HUES6 (cell line): ENCODE data around the gene ABCC1.

ENCODE experiments used
- H3K27ac ChIP-seq: 2 replicates; pipeline ENCODE4 v1.7.0; 2013; ENCODE audit warnings: low read depth, mild to moderate bottlenecking, low read length, inconsistent platforms
- H3K27me3 ChIP-seq: 2 replicates; pipeline ENCODE4 v1.6.1; 2013; ENCODE audit warnings: low read length; ENCODE audit not compliant: control insufficient read depth, insufficient read depth
- H3K36me3 ChIP-seq: 2 replicates; pipeline ENCODE4 v1.6.1; 2013; ENCODE audit warnings: low read length; ENCODE audit not compliant: control insufficient read depth, insufficient read depth
- H3K4me1 ChIP-seq: 2 replicates; pipeline ENCODE4 v1.6.1; 2013; ENCODE audit warnings: low read length; ENCODE audit not compliant: control insufficient read depth, insufficient read depth
- H3K4me3 ChIP-seq: 2 replicates; pipeline ENCODE4 v1.5.1; 2013; ENCODE audit warnings: low read depth, low read length
- H3K9ac ChIP-seq: one replicate; pipeline ENCODE4 v1.6.1; 2013; ENCODE audit warnings: mild to moderate bottlenecking, low read length
- H3K9me3 ChIP-seq: 2 replicates; pipeline ENCODE4 v1.6.1; 2013; ENCODE audit warnings: low read depth, low read length; ENCODE audit not compliant: control insufficient read depth, insufficient read depth

The ABCC1 gene

DNA sequence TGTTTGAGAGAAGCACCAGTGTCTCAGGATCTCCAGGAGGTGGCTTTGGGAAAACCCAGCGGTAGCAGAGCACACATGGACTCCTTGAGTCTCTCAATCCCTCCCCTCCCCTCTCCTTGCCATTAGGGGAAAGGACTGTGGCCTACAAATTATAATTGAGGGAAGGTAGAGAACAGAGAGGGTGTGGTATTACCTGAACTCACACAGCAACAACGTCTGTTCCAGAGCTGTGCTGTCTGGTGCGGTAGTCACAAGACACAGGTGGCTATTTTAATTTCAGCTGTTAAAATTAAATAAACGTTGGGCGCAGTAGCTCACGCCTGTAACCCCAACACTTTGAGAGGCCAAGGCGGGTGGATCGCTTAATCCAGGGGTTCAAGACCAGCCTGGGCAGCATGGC lies 163.7 kb downstream of the ABCC1 start:
- Histone ChIP-seq H3K36me3 (peaks cover 93% of the 10 kb centered on the region), H3K27me3 (no peaks in the 10 kb centered on the region), H3K9ac (no peak overlapping the region), H3K9me3 (no peaks in the 10 kb centered on the region), H3K4me3 (no peak overlapping the region), H3K4me1 (peaks cover 8% of the 10 kb centered on the region; the same call in 1 of the 2 replicates), H3K27ac (no peak overlapping the region)

DNA sequence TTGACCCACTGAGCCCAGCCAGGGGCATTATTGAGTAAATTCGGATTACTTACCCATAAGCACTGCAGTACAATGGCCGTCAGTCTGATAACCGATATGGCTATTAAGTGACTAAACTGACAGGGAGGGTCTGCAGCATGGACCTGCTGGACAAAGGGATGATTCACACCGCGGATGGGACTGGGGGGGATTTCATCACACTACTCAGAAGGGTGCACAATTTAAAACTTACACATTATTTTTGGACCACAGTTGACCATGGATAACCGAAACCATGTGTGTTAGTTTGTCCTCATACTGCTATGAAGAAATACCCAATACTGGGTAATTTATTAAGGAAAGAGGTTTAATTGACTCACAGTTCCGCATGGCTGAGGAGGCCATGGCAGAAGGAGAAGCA lies 167.4 kb downstream of the ABCC1 start:
- no peak overlapping the region for H3K4me3 ChIP-seq
- no peaks in the 10 kb centered on the region for H3K4me1 ChIP-seq
- no peaks in the 10 kb centered on the region for H3K9me3 ChIP-seq
- peaks cover 86% of the 10 kb centered on the region for H3K36me3 ChIP-seq
- no peak overlapping the region for H3K27ac ChIP-seq
- H3K27me3 ChIP-seq: no peaks in the 10 kb centered on the region
- no peak overlapping the region for H3K9ac ChIP-seq

DNA sequence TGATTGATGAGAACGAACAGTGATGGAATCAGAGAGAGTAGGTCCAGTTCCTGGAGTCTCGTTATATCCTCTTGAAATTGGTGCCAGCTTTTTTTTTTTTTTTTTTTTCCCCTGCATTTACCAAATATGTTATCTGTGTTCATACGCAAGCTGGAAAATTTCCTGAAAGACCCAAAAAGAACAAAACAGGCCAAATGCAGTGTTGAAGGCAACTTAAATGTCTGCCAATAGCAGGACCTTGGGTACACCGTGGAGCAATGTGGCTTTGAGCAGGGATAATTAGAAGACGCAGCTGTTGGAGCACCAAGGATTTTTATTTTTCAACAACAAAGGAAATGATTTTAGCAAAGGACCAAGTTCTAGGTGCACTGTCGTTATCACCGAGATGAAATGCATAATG lies 168.9 kb downstream of the ABCC1 start:
- no peak overlapping the region for H3K4me3 ChIP-seq
- peaks cover 85% of the 10 kb centered on the region for H3K36me3 ChIP-seq
- H3K27me3 ChIP-seq: no peaks in the 10 kb centered on the region
- no peak overlapping the region for H3K9ac ChIP-seq
- no peaks in the 10 kb centered on the region for H3K4me1 ChIP-seq
- H3K9me3 ChIP-seq: no peaks in the 10 kb centered on the region
- no peak overlapping the region for H3K27ac ChIP-seq

DNA sequence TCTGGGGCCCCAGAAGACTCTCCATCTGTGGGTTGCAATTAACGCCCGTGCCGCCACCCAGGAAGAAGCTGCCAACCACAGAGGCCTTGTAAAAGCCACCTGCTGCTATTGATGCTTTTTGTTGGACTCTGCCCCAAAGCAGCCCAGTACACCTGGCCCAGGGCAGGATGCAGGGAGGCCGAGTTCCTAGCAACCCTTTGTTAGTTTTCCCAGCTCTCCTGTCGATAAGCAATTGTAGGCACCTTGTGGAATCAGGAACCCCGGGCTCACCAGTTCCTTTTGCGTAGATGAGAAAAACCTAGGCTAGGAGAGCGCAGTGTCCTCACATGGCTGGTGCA lies 170.6 kb downstream of the ABCC1 start:
- H3K9ac ChIP-seq: no peak overlapping the region
- H3K4me3 ChIP-seq: no peak overlapping the region
- no peaks in the 10 kb centered on the region for H3K4me1 ChIP-seq
- H3K36me3 ChIP-seq: peaks cover 87% of the 10 kb centered on the region
- no peaks in the 10 kb centered on the region for H3K27me3 ChIP-seq
- H3K9me3 ChIP-seq: peaks cover 7% of the 10 kb centered on the region
- H3K27ac ChIP-seq: no peak overlapping the region

DNA sequence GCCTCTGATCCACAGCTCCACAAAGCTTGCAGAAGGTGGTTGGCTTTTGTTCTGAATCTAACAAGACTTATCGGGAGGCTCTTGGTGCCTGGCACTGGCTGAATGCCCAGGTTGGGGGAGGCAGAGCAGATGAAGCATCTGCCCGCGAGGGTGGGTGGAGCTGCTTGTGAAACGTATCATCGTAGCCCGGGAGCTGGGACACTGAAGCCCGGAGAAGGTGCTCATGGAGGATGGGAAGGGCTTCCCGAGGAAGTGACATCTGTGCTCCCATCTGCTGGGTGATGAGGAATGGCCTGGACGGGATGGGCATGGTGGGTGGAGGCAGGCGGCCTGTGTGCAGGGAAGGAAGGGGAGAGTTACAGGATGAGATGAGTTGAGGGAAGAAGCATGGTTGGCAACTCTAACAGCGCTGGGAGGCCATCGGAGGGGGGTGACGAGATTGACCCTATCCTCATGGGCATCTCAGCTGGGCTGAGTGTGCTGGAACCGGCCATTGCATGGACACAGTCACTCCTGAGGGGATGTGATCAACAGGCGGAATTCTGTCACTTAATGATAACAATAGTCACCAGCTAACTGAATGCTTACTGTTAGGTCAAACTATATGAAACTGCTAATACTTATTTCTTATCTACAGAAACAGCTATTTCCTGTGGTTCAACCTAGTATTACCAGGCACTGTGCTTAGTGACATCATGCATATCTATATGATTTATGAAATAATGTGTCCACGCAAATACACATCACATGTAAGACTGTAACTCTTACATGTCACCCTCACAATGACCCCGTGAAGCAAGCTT lies 171.2 kb downstream of the ABCC1 start:
- no peaks in the 10 kb centered on the region for H3K4me1 ChIP-seq
- H3K9me3 ChIP-seq: peaks cover 7% of the 10 kb centered on the region
- no peak overlapping the region for H3K9ac ChIP-seq
- no peaks in the 10 kb centered on the region for H3K27me3 ChIP-seq
- H3K4me3 ChIP-seq: no peak overlapping the region
- H3K36me3 ChIP-seq: peaks cover 87% of the 10 kb centered on the region
- H3K27ac ChIP-seq: no peak overlapping the region

DNA sequence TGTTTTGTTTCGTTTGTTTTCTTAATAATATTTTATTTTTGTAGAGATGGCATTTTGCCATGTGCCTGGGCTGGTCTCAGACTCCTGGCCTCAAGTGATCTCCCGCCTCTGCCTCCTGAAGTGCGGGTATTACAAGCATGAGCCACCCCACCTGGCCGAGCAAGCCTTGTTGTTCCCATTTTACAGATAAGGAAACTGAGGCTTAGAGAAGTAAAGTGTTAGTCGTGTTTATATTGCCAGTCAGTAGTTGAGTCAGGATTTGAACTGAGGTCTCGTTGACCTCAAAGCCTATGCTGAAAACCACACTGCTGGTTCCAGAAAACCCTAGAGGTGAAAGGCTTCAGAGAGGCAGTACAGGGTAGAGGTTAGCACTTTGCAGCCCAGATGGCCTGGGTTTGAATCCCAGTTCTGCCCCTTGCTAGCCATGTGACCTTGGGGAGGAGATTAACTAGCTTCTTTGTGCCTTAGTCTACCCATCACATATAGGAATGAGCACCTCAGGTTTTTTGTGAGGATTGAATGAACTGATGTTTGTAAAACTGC lies 171.8 kb downstream of the ABCC1 start:
- no peaks in the 10 kb centered on the region for H3K4me1 ChIP-seq
- peaks cover 7% of the 10 kb centered on the region for H3K9me3 ChIP-seq
- H3K36me3 ChIP-seq: peaks cover 89% of the 10 kb centered on the region
- H3K9ac ChIP-seq: no peak overlapping the region
- no peaks in the 10 kb centered on the region for H3K27me3 ChIP-seq
- no peak overlapping the region for H3K4me3 ChIP-seq
- H3K27ac ChIP-seq: no peak overlapping the region

DNA sequence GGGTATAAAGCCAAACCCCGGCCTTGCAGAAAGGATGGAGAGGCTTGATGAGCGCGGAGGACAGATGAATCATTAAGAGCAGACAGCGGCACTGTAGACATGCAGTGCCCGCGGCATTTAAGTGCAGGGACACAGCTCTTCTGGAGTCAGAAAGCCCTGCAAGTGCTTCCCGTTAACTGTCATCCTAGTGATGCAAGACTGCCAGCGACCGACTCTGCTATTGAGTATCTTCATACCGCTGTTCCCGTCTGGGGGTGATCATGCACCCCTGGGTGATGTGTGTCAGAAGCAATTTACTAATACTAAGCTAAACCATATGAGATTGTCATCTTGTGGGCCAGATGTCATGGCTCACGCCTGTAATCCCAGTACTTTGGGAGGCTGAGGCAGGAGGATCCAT lies 172.8 kb downstream of the ABCC1 start:
- Histone ChIP-seq H3K9ac (no peak overlapping the region), H3K4me1 (no peaks in the 10 kb centered on the region)

DNA sequence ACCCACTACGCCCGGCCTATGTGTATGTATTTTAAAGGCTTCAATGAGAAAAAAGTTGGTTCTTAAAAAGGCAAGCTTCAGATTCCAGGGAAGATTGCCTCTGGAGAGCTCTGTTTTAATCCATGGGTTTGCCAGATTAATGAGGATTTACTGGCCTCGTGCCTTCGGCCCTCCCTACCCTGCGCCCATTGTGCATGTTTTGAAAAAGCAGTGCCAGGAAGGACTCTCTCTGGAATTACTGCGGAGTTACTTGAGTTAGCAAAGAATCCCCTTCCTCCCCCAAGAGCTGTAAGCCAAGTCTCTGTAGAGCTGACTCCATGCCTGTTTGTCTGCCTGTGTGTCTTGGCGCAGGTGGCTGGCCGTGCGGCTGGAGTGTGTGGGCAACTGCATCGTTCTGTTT lies 175.0 kb downstream of the ABCC1 start:
- Histone ChIP-seq H3K36me3 (peaks cover 79% of the 10 kb centered on the region), H3K4me1 (no peaks in the 10 kb centered on the region), H3K27ac (no peak overlapping the region), H3K27me3 (no peaks in the 10 kb centered on the region), H3K9ac (no peak overlapping the region), H3K4me3 (no peak overlapping the region), H3K9me3 (peaks cover 7% of the 10 kb centered on the region)

More for the DNA sequence above, 172.8 kb downstream of the ABCC1 start:
- Histone ChIP-seq H3K9me3 (peaks cover 7% of the 10 kb centered on the region), H3K36me3 (peaks cover 84% of the 10 kb centered on the region), H3K27me3 (no peaks in the 10 kb centered on the region), H3K27ac (no peak overlapping the region), H3K4me3 (no peak overlapping the region)

DNA sequence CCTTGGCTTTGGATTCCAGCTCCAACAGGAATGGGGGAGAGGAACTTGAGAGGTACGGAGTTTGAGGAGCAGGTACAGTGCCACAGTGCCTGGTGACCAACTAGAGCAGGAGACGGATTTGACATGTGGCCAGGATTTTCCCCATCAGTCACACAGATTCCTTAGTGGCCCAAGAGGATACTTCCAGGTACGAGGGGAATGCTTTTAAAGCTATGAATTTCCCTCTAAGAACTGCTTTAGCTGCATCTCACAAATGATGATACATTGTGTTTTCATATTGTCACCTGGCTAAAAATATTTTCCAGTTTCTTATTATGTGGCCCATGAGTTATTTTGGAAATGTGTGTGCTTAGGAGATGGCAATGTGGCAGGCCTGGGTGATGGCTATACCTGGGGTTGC lies 175.6 kb downstream of the ABCC1 start:
- no peaks in the 10 kb centered on the region for H3K4me1 ChIP-seq
- peaks cover 7% of the 10 kb centered on the region for H3K9me3 ChIP-seq
- H3K36me3 ChIP-seq: peaks cover 85% of the 10 kb centered on the region
- no peak overlapping the region for H3K9ac ChIP-seq
- H3K4me3 ChIP-seq: no peak overlapping the region
- no peaks in the 10 kb centered on the region for H3K27me3 ChIP-seq
- H3K27ac ChIP-seq: no peak overlapping the region

DNA sequence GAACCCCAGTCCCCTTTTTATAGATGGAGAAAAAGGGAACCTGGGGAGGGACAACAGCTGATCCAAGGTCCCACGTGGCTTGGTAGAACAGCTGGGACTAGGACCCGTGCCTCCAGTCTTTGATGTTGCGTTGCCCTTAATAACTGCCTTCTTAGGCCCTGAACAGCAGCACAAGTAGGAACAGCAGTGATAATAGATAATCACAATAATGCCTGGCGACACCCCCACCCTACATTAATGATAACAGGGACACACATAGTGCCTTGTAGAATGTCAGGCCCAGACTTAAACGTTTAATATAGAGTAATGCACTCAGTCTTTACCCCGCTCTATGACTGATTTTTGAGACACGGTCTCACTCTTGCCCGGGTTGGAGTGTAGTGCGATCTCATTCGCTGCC lies 177.5 kb downstream of the ABCC1 start:
- H3K4me1 ChIP-seq: no peaks in the 10 kb centered on the region
- peaks cover 81% of the 10 kb centered on the region for H3K36me3 ChIP-seq
- H3K27me3 ChIP-seq: no peaks in the 10 kb centered on the region
- H3K4me3 ChIP-seq: no peak overlapping the region
- no peak overlapping the region for H3K9ac ChIP-seq
- H3K9me3 ChIP-seq: peaks cover 7% of the 10 kb centered on the region
- H3K27ac ChIP-seq: no peak overlapping the region

DNA sequence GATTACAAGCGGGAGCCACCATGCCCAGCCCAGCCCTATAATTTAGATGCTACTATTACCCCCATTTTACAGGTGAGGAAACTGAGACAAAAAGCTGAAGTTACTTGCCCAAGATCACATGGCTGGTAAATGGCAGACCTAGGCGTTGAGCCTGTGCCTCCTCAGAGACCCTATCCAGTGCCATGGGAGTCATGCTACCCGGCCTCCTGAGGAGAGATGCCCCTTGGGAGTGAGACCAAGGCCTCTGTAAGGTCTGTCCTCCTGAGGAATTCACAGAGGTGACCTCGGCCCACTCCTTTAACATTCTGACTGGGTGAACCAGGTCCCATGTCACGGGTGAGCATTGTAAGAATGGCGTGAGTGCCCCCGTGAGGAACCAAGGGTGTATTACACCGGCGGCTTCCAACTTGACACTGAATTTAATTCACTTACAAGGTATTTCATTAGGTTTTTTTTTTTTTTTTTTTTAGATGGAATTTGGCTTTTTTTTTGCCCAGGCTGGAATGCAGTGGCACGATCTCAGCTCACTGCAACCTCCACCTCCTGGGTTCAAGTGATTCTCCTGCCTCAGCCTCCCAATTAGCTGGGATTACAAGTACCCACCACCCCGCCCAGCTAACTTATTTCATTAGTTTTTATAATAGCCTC lies 178.2 kb downstream of the ABCC1 start:
- Histone ChIP-seq H3K4me3 (no peak overlapping the region), H3K36me3 (peaks cover 79% of the 10 kb centered on the region), H3K9me3 (peaks cover 7% of the 10 kb centered on the region), H3K27ac (no peak overlapping the region), H3K27me3 (no peaks in the 10 kb centered on the region), H3K4me1 (no peaks in the 10 kb centered on the region), H3K9ac (no peak overlapping the region)
